Stimulated activated CD8-positive, alpha-beta memory T cell treated with anti-CD3 and anti-CD28 coated beads, Interleukin-12 subunit alpha, Interleukin-12 subunit beta, amount 100 ng/mL, for 1 hour (primary cell): ENCODE measurements around the gene NOTUM.
A peak's percentile ranks its signal among the peaks of the same experiment; 100 is the strongest.
"Not testable (repeated sequence)": the region's sequence is repeated elsewhere in the genome, so short reads cannot be mapped to it uniquely, and the experiment has no call there.

Experiments
- DNase-seq: peaks from one replicate; pipeline ENCODE4 v3.0.0-alpha.2; 2020; ENCODE audit warnings: low read depth

NOTUM gene

DNA sequence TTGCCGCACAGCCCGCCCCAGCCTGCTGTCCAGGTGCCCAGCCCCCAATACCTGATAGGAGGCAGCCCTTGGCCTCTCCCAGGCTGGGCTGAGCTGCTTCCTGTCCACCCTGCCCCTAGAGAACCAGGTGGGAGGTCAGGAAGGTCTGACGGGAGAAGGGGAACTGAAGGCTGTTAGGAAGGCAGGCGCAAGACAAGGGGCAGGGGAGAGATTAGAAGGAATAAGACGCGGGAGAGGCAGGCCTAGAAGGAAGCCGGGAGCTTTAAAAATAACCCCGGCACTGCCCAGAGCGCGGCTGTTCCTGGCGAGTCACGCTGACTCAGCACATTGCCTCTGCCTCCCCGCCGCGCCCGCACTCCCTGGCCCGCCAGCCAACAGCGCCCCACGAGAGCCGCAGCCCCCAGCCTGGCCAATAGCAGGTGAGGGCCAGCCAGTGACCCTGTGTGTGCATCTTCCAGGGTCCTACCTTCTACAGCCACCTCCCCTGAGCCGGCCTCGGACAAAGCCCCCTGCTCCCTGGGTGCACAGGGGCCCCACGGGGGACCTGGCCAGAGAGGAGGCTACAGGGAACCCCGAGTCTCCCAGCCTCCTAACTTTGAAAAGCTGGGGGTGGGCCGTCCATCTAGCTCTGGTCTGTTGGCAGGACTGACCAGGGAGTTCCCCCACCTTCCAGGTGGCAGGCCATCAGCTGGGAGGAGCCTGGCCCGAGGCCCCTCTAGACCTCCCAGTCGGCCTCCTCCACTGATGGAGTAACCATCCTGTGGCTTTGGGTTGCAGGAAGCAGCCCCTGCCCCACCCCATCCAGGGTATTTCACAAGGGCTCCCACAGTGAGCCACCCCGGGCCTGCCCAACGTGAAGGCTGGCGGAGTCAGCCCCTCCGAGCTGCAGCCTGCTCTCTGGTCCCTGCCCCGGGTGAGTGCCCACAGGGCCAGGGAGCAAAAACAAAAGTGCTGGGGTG is 37.4 kb downstream of the NOTUM start:
- no peak for DNase-seq

GRCh38 chr17:81922566-81923301 is 38.3 kb downstream of the NOTUM start:
- no peak for DNase-seq

DNA sequence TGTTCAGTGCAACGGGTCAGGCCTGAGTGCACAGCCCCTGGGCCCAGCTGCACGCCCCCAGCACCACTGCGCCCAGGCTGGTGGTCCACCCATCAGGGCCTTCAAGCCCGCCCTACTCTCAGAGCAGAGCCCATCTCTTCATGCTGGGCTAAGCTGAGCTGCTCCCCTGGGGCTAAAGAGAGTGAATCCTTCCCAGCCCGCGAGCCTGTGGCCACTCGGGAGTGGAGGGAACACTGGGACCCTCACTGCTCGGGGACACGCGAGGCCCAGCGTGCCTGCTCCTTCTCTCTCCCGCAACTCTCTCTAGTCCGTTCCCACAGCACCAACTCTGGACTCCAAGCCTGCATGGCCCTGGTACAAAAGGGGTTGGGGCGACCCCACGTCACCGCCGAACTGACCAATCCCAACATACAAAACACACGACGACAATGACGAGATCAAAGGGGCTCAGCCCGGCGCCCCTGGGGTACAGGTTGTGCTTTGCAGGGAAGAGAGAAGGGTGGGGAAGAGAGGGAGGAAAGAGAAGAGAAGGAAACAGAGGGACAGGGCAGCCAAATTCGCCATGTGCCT is 38.9 kb downstream of the NOTUM start:
- DNase-seq = no peak

DNA sequence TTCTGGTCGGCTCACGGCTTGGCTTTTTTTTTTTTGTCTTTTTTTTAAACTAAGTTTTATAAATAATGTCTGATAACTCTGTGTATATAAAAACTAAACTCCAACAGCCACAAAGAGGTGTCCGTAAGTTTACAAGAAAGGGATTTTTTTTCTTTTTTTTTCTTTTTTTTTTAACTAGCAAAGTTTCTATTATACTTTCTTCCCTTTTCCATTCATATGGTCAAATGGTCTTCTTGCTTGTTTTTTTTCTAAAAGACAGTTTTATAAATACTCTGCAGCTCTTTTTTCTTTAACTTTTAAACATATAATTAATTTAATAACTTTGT is 39.5 kb downstream of the NOTUM start:
- no peak for DNase-seq

DNA sequence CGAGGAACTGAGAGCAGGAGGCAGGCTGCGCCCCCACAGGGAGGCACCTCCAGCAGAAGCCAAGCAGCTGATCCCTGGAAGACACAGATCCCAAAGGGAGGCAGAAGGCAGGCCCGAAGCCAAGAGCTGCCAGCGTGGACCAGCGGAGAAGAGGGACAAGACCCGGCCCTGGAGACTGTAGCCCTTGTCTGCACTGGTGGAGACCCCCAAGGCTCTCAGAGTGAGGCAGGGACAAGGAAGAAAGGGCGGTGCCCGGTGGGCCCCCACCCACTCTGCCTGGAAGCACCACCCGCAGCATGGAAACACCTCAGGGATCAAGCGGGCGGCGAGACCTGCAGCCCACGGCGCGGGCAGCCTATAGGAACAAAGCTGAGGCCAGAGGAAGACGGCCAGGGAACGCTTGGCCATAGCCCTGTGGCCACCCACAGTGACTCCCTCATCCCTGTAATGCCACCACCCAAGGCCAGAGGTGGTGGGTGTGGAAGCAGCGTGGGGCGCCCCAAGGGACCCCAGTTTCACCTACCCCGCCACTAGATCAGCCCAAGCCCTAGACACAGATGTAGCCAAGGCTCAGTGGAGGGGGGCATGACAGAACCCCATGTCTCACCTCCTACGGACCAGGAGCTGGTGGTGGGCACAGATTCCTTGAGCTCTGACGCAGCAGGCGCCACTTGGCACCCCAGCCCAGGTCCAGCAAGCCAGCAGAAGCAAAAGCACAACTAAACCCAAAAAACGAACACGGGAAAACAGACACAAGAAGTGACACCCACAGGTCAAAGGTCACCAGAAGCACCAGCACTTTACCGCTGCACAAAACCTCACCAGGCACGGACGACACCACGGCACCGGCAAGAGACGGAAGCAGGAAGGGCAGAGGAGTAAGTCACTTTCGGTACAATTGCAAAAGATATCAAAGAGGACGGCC is 40.1 kb downstream of the NOTUM start:
- DNase-seq = no peak

- DNase-seq = no peak
Measured at GRCh38 chr17:81918832-81919545, 42.0 kb downstream of the NOTUM start.

DNA sequence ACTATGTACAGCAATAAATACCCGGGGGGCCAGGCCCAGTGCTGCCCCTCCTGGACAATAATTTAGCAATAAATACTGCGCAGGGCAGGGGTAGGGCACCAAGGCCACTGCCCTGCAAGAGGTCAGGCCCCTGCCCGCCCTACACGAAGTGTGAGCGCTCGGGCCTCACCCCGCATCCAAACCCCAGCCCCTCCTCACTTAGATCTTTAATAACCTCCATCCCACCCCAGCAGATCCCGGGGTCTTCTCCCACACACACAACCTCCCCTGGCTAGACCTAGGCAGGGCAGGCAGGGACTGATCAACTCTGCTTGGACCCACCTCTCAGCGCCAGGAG is 42.7 kb downstream of the NOTUM start:
- DNase-seq = not testable (repeated sequence)

- peak; percentile 71 for DNase-seq
Measured at GRCh38 chr17:81917565-81918332, 43.2 kb downstream of the NOTUM start, which contains the start of gene SIRT7. Gene SIRT7 (minus strand): TSS chr17:81918176. CDS start chr17:81918131, 45 bp downstream.

- DNase-seq = no peak
Measured at GRCh38 chr17:81916234-81917001, 44.6 kb downstream of the NOTUM start.

DNA sequence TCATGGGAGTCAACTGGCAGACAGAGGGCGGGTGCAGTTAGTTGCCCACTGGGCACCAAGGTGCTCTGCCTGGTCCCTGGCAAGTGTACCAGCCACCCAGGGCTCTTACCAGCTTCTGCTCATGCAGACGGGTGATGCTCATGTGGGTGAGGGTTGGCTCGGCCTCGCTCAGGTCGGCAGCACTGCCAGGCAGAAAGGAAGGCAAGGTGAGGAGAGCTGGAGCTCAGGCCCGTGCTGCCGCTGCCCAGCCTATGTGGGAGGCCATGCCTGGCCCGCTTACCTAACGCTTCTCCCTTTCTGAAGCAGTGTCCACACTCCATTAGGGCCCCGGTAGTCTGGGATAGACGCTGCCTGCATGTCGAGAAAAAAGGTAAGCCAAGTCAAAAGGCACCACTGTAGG is 45.7 kb downstream of the NOTUM start:
- DNase-seq = no peak

GRCh38 chr17:81914103-81914850 is 46.7 kb downstream of the NOTUM start:
- DNase-seq = no peak

DNA sequence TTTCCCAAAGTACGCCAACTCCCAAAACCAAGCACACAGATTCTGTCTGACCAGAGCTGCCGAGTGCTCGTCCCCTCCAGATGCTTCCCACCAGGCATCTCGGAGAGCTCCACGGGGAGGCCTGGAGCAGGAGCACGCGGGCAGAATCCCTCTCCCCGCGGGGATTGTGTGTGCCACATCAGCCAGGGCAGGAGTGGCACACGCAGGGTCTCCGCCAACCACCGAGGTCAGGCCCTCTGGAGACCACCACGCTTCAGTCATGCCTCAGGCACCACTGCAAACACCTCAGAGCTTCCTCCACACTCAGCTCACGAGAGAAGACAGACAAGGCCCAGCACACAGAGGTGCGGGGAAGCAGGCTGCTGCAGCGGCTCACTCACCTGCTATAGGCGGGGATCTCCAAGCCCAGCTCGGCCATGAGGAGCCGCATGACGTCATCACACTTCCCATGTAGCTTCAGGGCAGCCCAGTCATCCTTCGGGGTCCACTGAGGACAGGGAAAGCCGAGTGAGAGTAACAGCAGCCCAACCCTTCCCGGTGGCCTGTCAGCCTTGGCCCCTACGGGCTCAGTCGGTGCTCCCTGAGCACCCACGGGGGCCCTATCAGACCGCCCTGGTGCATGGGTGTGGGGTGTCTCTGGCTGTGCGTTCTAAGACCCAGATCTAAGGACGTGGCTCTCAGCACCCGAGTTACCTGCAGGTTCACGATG is 47.4 kb downstream of the NOTUM start:
- no peak for DNase-seq

GRCh38 chr17:81912441-81913309 is 48.3 kb downstream of the NOTUM start:
- DNase-seq = no peak

GRCh38 chr17:81911969-81912368 is 49.0 kb downstream of the NOTUM start:
- DNase-seq = no peak

GRCh38 chr17:81911277-81911961 is 49.6 kb downstream of the NOTUM start, which contains the start of gene PCYT2:
Gene PCYT2 (minus strand): TSS chr17:81911399. CDS start chr17:81911355, 44 bp downstream.
- DNase-seq = peak; percentile 90

DNA sequence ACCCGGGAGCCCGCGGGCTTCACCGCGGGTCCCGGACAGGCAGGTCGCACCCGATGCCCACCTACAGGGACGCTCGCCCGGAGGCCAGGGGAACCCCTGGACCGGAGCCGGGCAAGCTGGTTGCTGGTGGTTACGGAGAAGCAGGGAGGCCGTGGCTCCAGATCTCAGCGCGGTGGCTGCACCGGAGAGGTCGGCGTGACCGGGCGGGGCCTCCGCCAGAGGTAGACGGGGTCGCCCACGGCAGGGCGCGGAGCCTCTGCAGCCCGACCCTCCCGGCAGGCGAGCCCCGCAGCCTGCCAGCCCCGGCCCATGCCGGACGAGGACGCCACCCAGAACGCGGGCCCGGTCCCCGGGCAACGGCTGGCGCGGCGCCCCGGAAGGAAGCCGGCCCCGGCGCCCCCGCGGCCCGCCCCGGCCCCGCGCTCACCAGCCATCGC is 50.1 kb downstream of the NOTUM start:
- no peak for DNase-seq
